OCI-LY3 (cell line): ENCODE results near the gene CA6.

Experiments used
- H2AFZ ChIP-seq: fragments of 200-600, 300-600 bp; shearing (Covaris generic); 2 replicates; pipeline ENCODE4 v1.6.0; 2014; ENCODE audit warnings: antibody characterized with exemption, low read depth, low read length
- H3K27ac ChIP-seq: fragments of 200-600, 300-600 bp; sonication (generic); 2 replicates; pipeline ENCODE4 v1.5.1; 2014; ENCODE audit warnings: mild to moderate bottlenecking, low read length, moderate library complexity, mixed read lengths
- H3K27me3 ChIP-seq: fragments of 200-600, 300-600 bp; sonication (generic); 2 replicates; pipeline ENCODE4 v1.6.1; 2014; ENCODE audit warnings: low read depth, low read length, mixed read lengths
- H3K36me3 ChIP-seq: fragments of 200-600, 300-600 bp; sonication (generic); replicated peaks from 2 replicates; pipeline ENCODE3; 2014; ENCODE audit warnings: low read depth, low read length, mixed read lengths
- H3K4me1 ChIP-seq: fragments of 300-600, 200-600 bp; sonication (generic); 2 replicates; pipeline ENCODE4 v1.6.1; 2014; ENCODE audit warnings: low read length, mixed read lengths
- H3K4me2 ChIP-seq: fragments of 200-600, 300-600 bp; sonication (generic); 2 replicates; pipeline ENCODE4 v1.6.1; 2014; ENCODE audit warnings: low read length, mixed read lengths
- H3K4me3 ChIP-seq: fragments of 300-600, 200-600 bp; sonication (generic); 2 replicates; pipeline ENCODE4 v1.5.1; 2014; ENCODE audit warnings: antibody characterized with exemption, mild to moderate bottlenecking, low read length, moderate library complexity
- H3K79me2 ChIP-seq: fragments of 300-600, 200-600 bp; shearing (Covaris generic); 2 replicates; pipeline ENCODE4 v1.6.1; 2014; ENCODE audit warnings: mild to moderate bottlenecking, low read length, mixed read lengths
- H3K9ac ChIP-seq: fragments of 300-600, 200-600 bp; shearing (Covaris generic); 2 replicates; pipeline ENCODE4 v1.6.0; 2014; ENCODE audit warnings: mild to moderate bottlenecking, low read length, moderate library complexity
- H3K9me3 ChIP-seq: fragments of 200-600, 300-600 bp; shearing (Covaris generic); 2 replicates; pipeline ENCODE4 v1.6.1; 2014; ENCODE audit warnings: low read length, mixed read lengths; ENCODE audit not compliant: insufficient read depth
- H4K20me1 ChIP-seq: fragments of 200-600, 300-600 bp; sonication (generic); 2 replicates; pipeline ENCODE4 v1.6.1; 2016; ENCODE audit warnings: low read length, mixed read lengths; ENCODE audit not compliant: insufficient read depth
- CTCF ChIP-seq: fragments of 200-600, 300-600 bp; sonication (generic); IDR thresholded peaks from 2 replicates; pipeline ENCODE4 v1.5.1; 2014; ENCODE audit warnings: antibody characterized with exemption, low read length, low read depth
- EZH2phosphoT487 ChIP-seq: fragments of 200-600 bp; shearing (Covaris generic); IDR thresholded peaks from 2 replicates; pipeline ENCODE4 v1.6.1; 2018; ENCODE audit warnings: antibody characterized with exemption, mixed run types, low read depth

CA6 gene

GRCh38 chr1:8969937-8970336 lies 24.3 kb downstream of the CA6 start:
- Histone ChIP-seq H2AFZ (no peak overlapping the region), H3K9ac (no peak overlapping the region), H3K27me3 (no peaks in the 10 kb centered on the region), H3K4me3 (no peak overlapping the region), H3K36me3 (no peaks in the 10 kb centered on the region), H3K79me2 (no peaks in the 10 kb centered on the region), H3K4me1 (no peaks in the 10 kb centered on the region), H3K4me2 (no peak overlapping the region), H4K20me1 (no peaks in the 10 kb centered on the region), H3K27ac (no peak overlapping the region), H3K9me3 (no peaks in the 10 kb centered on the region)
- no peak for TF ChIP-seq CTCF
- no peak for TF ChIP-seq EZH2phosphoT487

GRCh38 chr1:8970870-8971337 lies 25.2 kb downstream of the CA6 start:
- no peaks in the 10 kb centered on the region for H4K20me1 ChIP-seq
- no peaks in the 10 kb centered on the region for H3K79me2 ChIP-seq
- no peak overlapping the region for H3K27ac ChIP-seq
- H3K4me1 ChIP-seq: no peaks in the 10 kb centered on the region
- H3K36me3 ChIP-seq: no peaks in the 10 kb centered on the region
- H3K4me3 ChIP-seq: no peak overlapping the region
- no peak for TF ChIP-seq EZH2phosphoT487
- TF ChIP-seq CTCF: no peak
- H3K4me2 ChIP-seq: no peak overlapping the region
- no peak overlapping the region for H2AFZ ChIP-seq
- H3K9me3 ChIP-seq: no peaks in the 10 kb centered on the region
- no peaks in the 10 kb centered on the region for H3K27me3 ChIP-seq
- no peak overlapping the region for H3K9ac ChIP-seq

- TF ChIP-seq EZH2phosphoT487 (no peak), CTCF (no peak)
- Histone ChIP-seq H3K4me1 (no peaks in the 10 kb centered on the region), H3K9me3 (no peaks in the 10 kb centered on the region), H3K4me3 (no peak overlapping the region), H3K27ac (no peak overlapping the region), H3K4me2 (no peak overlapping the region), H3K79me2 (no peaks in the 10 kb centered on the region), H3K27me3 (no peaks in the 10 kb centered on the region), H3K9ac (no peak overlapping the region), H2AFZ (no peak overlapping the region), H3K36me3 (no peaks in the 10 kb centered on the region), H4K20me1 (no peaks in the 10 kb centered on the region)
Measured at GRCh38 chr1:8974551-8974950, 28.9 kb downstream of the CA6 start.

- Histone ChIP-seq H3K9me3 (no peaks in the 10 kb centered on the region), H3K4me2 (no peak overlapping the region), H3K9ac (no peak overlapping the region), H2AFZ (no peak overlapping the region), H3K4me1 (no peaks in the 10 kb centered on the region), H3K36me3 (no peaks in the 10 kb centered on the region), H3K27ac (no peak overlapping the region), H3K27me3 (no peaks in the 10 kb centered on the region), H3K4me3 (no peak overlapping the region), H3K79me2 (no peaks in the 10 kb centered on the region), H4K20me1 (no peaks in the 10 kb centered on the region)
- TF ChIP-seq CTCF: no peak
- no peak for TF ChIP-seq EZH2phosphoT487
Measured at GRCh38 chr1:8976338-8976737, 30.7 kb downstream of the CA6 start.
